K562 (cell line): Measurements from ENCODE around the gene PRKAR1B. TPM values are rescaled to one million over a fixed set of nuclear protein-coding genes. Genes with fewer than 3 reads are reported as not detected.

Experiments
- ATAC-seq: fragments of 200-7000 bp; cut with Tn5 transposase; 3 replicates; pipeline ENCODE4 v1.9.1; 2020; ENCODE audit warnings: moderate library complexity
- BruUV-seq: library from RNA; stranded (reverse); fragments of 400-500 nt; replicated peaks from 2 replicates; lab custom pipeline; 2021; lab: Mats Ljungman, UMichigan
- CTCF ChIA-PET: fragments of 300-600 bp; formaldehyde crosslinking; extraction: SDS; loops from one replicate; lab custom pipeline; 2021; ENCODE audit warnings: low intra/inter-chr PET ratio; lab: Yijun Ruan, JAX
- POLR2A ChIA-PET: fragments of 300-600, 350-650 bp; sonication (Branson Sonifier 250); formaldehyde crosslinking; extraction: SDS; loops from one replicate; lab custom pipeline; 2021; ENCODE audit warnings: antibody characterized with exemption, inconsistent platforms; lab: Yijun Ruan, JAX
- DNase-seq, 4 experiments: peaks; one replicate each; pipeline versions ENCODE4 v3.0.0 to v3.0.0-alpha.2; 2011 to 2018; ENCODE audit warnings: low spot score in 3 of 4, mixed read lengths in 3 of 4; ENCODE audit errors: extremely low read depth in 1 of 4
- FAIRE-seq: peaks from 2 replicates; lab custom pipeline; 2011; peaks lifted over from hg19 to GRCh38; lab: Jason Lieb, UNC
- H2AFZ ChIP-seq: 2 replicates; pipeline ENCODE4 v1.6.0; 2011; ENCODE audit warnings: low read depth, low read length, control low read depth, inconsistent platforms
- H3K27ac ChIP-seq: fragments of 200-600 bp; 3 replicates; pipeline ENCODE4 v1.8.0; 2011; ENCODE audit warnings: low read depth, mild to moderate bottlenecking, control low read depth, inconsistent platforms, low read length, moderate library complexity, mixed read lengths; ENCODE audit errors: extremely low read depth
- H3K27me3 ChIP-seq, 2 experiments: fragments of 300-600 bp in 1 of 2; 2 replicates in 1 of 2; 3 replicates in 1 of 2; pipeline versions ENCODE4 v1.6.0 to v1.8.0; 2011; ENCODE audit warnings: inconsistent platforms in 2 of 2, low read length in 2 of 2, mild to moderate bottlenecking in 1 of 2, mixed read lengths in 1 of 2, moderate library complexity in 1 of 2; ENCODE audit not compliant: control insufficient read depth in 2 of 2, insufficient read depth in 2 of 2
- H3K36me3 ChIP-seq: fragments of 300-600 bp; 3 replicates; pipeline ENCODE4 v1.8.0; 2011; ENCODE audit warnings: mild to moderate bottlenecking, low read length, inconsistent platforms; ENCODE audit not compliant: control insufficient read depth, insufficient read depth
- H3K4me1 ChIP-seq, 2 experiments: fragments of 200-600 bp in 1 of 2; replicated peaks in 1 of 2; 2 replicates in 1 of 2; 3 replicates in 1 of 2; pipeline versions ENCODE4 v1.5.1 to v1.8.0; 2011; ENCODE audit warnings: inconsistent platforms in 2 of 2, low read length in 2 of 2, mild to moderate bottlenecking in 1 of 2, mixed read lengths in 1 of 2, moderate library complexity in 1 of 2; ENCODE audit not compliant: control insufficient read depth in 2 of 2, insufficient read depth in 2 of 2
- H3K4me2 ChIP-seq: 2 replicates; pipeline ENCODE4 v1.6.1; 2011; ENCODE audit warnings: low read length, control low read depth, inconsistent platforms, mixed read lengths; ENCODE audit not compliant: insufficient read depth
- H3K4me3 ChIP-seq: fragments of 200-600 bp; sonication (generic), shearing (Covaris generic); 2 replicates; pipeline ENCODE4 v1.5.1; 2016; ENCODE audit warnings: control low read depth, inconsistent platforms
- H3K79me2 ChIP-seq: fragments of 200-600 bp; 3 replicates; pipeline ENCODE4 v1.8.0; 2011; ENCODE audit warnings: low read length, inconsistent platforms; ENCODE audit not compliant: control insufficient read depth, insufficient read depth
- H3K9ac ChIP-seq, 2 experiments: 2 replicates each; pipeline versions ENCODE4 v1.6.0 to v1.6.1; 2011; ENCODE audit warnings: low read depth in 2 of 2, low read length in 2 of 2, control low read depth in 1 of 2, inconsistent platforms in 1 of 2, mild to moderate bottlenecking in 1 of 2, mixed read lengths in 1 of 2; ENCODE audit not compliant: insufficient read depth in 1 of 2
- H3K9me1 ChIP-seq: one replicate; pipeline ENCODE4 v1.6.0; 2011; ENCODE audit warnings: inconsistent platforms, mild to moderate bottlenecking, low read length, moderate library complexity; ENCODE audit not compliant: control insufficient read depth, insufficient read depth
- H3K9me3 ChIP-seq: replicated peaks from 2 replicates; pipeline ENCODE4 v1.5.1; 2011; ENCODE audit warnings: low read depth, low read length, inconsistent platforms; ENCODE audit not compliant: control insufficient read depth, insufficient read depth
- H4K20me1 ChIP-seq: replicated peaks from 2 replicates; pipeline ENCODE4 v1.6.1; 2011; ENCODE audit warnings: low read length, inconsistent platforms, mixed read lengths; ENCODE audit not compliant: control insufficient read depth, insufficient read depth
- C11orf30 ChIP-seq: fragments of 450-650 bp; IDR thresholded peaks from 2 replicates; pipeline ENCODE4 v1.6.1; 2016; ENCODE audit warnings: low read depth, mild to moderate bottlenecking
- LARP7 ChIP-seq: fragments of 450-650 bp; IDR thresholded peaks from 2 replicates; pipeline ENCODE4 v1.6.1; 2016
- NFE2 ChIP-seq: IDR thresholded peaks from 2 replicates; pipeline ENCODE4 v1.6.1; 2014; ENCODE audit warnings: antibody characterized with exemption, low read depth
- NFRKB ChIP-seq: fragments of 450-650 bp; IDR thresholded peaks from 2 replicates; pipeline ENCODE4 v1.6.1; 2016; ENCODE audit warnings: low read depth
- PCBP1 ChIP-seq: fragments of 200-400 bp; formaldehyde crosslinking; IDR thresholded peaks from 2 replicates; pipeline ENCODE4 v1.6.1; 2018; ENCODE audit warnings: mild to moderate bottlenecking, low read depth, low read length; ENCODE audit not compliant: poor library complexity, severe bottlenecking
- POLR2B ChIP-seq: fragments of 450-650 bp; IDR thresholded peaks from 2 replicates; pipeline ENCODE4 v1.6.1; 2018; ENCODE audit warnings: low read depth; ENCODE audit not compliant: partially characterized antibody
- PRMT5 ChIP-seq: sonication (generic); formaldehyde crosslinking; IDR thresholded peaks from 2 replicates; pipeline ENCODE4 v1.5.0; 2020; ENCODE audit warnings: missing genetic modification reagents
- RHOXF2B ChIP-seq: fragments of 250-450 bp; sonication (Bioruptor Pico); conservative IDR thresholded peaks from 2 replicates; pipeline ENCODE4 v1.5.1; 2021
- RNF2 ChIP-seq: sonication (generic); IDR thresholded peaks from 2 replicates; pipeline ENCODE4 v1.6.1; 2016
- SAP30 ChIP-seq: fragments of 200-600 bp; sonication (generic); IDR thresholded peaks from 2 replicates; pipeline ENCODE4 v1.6.1; 2012; ENCODE audit warnings: borderline replicate concordance, low read depth, mild to moderate bottlenecking, moderate library complexity, low read length, control low read depth, inconsistent platforms; ENCODE audit not compliant: insufficient read depth, poor library complexity, severe bottlenecking
- TFAP4 ChIP-seq: sonication (generic); formaldehyde crosslinking; IDR thresholded peaks from 2 replicates; pipeline ENCODE4 v1.8.0; 2022; ENCODE audit warnings: missing genetic modification reagents, mild to moderate bottlenecking, moderate library complexity, borderline replicate concordance
- WHSC1 ChIP-seq: IDR thresholded peaks from one replicate; pipeline ENCODE4 v1.6.1; 2012; ENCODE audit warnings: low read length, control low read depth, inconsistent platforms
- ZNF263 ChIP-seq: sonication (generic); formaldehyde crosslinking; IDR thresholded peaks from 2 replicates; pipeline ENCODE4 v1.8.0; 2022; ENCODE audit warnings: mild to moderate bottlenecking, missing genetic modification reagents, borderline replicate concordance
- ZNF3 ChIP-seq: fragments of 250-450 bp; sonication (Bioruptor Pico); IDR thresholded peaks from 2 replicates; pipeline ENCODE4 v1.5.0; 2021; ENCODE audit warnings: mild to moderate bottlenecking, moderate library complexity
- ZNF668 ChIP-seq: fragments of 250-450 bp; sonication (Bioruptor Pico); IDR thresholded peaks from 2 replicates; pipeline ENCODE4 v1.8.0; 2022; ENCODE audit warnings: mild to moderate bottlenecking, inconsistent platforms
- ZNF699 ChIP-seq: fragments of 250-450 bp; sonication (Bioruptor Pico); IDR thresholded peaks from 2 replicates; pipeline ENCODE4 v1.8.0; 2021; ENCODE audit warnings: mild to moderate bottlenecking, moderate library complexity; ENCODE audit not compliant: insufficient replicate concordance
- ZNF764 ChIP-seq: fragments of 250-450 bp; sonication (Bioruptor Pico); IDR thresholded peaks from 2 replicates; pipeline ENCODE4 v1.4.0; 2020; ENCODE audit warnings: low read depth, mild to moderate bottlenecking, moderate library complexity
- WGBS: fragments of 100-300 bp; shearing (Covaris generic); methylation state at CpG from one replicate; pipeline ENCODE4 v1.1.6; 2016; ENCODE audit warnings: low coverage, mixed read lengths; ENCODE audit not compliant: insufficient coverage; ENCODE audit errors: missing lambda C conversion rate; 5-methylcytosine and 5-hydroxymethylcytosine counted together
- in situ Hi-C: fragments of 300-500 bp; cut with MboI; formaldehyde crosslinking; loops from 4 replicates; pipeline ENCODE4 v1.15.0; 2018; ENCODE audit warnings: inconsistent platforms, mixed read lengths
- intact Hi-C: fragments of 100-400 bp; cut with micrococcal nuclease; formaldehyde crosslinking; loops from 2 replicates; pipeline ENCODE4 v1.14.2; 2022
- polyA plus RNA-seq, 8 experiments: library from polyadenylated mRNA; depleted of rRNA in 4 of 8; stranded (reverse) in 5 of 8; unstranded in 3 of 8; fragments of >200 nt; fragmentation: Nextera tagmentation in 2 of 8; fragmentation: Illumina TruSeq in 1 of 8; extraction: Ambion mirVana in 2 of 8; extraction: Trizol in 1 of 8; gene quantifications; 2 replicates each; pipeline versions ENCODE4 v1.2.1 to v1.2.3, GENCODE V29; 2011 to 2014; ENCODE audit warnings: inconsistent platforms in 1 of 8, missing spikeins in 1 of 8
- total RNA-seq, 7 experiments: library from RNA; depleted of rRNA in 6 of 7; stranded (reverse); fragments of >200 nt in 6 of 7; fragmentation: Illumina TruSeq in 2 of 7; extraction: Trizol in 2 of 7; gene quantifications; 2 replicates each; pipeline versions ENCODE4 v1.2.1 to v1.2.3, GENCODE V29; 2011 to 2021; ENCODE audit warnings: low replicate concordance in 1 of 7

The PRKAR1B gene
- total and polyA plus RNA-seq, 9 of the 15 experiments (the other 6 are each of a cell fraction or from before 2014, with no cell fraction given), result 0.99 to 30.5 (median 12.7) TPM

DNA sequence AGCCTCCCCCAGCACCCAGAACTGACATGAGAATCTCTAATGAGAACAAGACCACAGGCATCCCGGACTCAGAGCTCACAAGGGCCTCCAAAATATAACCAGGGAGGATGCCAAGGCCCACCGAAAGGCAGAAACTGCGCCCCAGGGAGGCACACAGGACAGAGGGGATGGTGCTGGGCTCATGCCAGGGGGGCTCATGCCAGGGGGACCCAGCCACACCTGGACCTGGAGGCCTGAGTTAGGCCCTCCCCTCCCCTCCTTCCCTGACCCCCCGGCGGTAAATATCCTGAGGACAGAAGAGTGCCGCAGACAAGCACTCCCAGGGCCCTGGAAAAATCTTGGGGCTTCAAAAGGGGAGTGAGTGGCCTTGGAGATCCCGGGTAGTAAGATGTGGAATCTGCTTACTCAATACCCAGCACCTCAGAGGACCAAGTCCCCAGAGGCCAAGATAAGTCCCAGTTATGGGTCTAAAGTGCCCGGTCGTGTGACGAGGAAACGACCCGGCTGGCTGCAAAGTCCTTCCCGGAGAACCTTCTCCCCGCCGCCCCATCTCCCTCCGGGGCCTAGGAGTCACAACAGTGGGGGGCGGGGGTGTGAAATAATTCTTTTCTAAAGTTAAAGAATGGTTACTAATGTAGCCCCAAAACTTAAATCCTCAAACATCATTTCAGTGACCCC lies 219.3 kb downstream of the PRKAR1B start:
- peaks cover 0 to 28% of the 10 kb centered on the region in 2 experiments; a peak in 2 of 5 replicates for H3K4me1 ChIP-seq
- ATAC-seq (no peak), DNase-seq (no peak), FAIRE-seq (no peak)
- in situ Hi-C loops (no loop called here), intact Hi-C loops (no loop called here)
- no peak for TF ChIP-seq TFAP4
- TF ChIP-seq PRMT5 (CRISPR knock-in tag), result no peak
- TF ChIP-seq PCBP1, result no peak
- TF ChIP-seq RHOXF2B (CRISPR knock-in tag), result no peak
- no peak for TF ChIP-seq RNF2
- no peak for TF ChIP-seq ZNF699 (CRISPR knock-in tag)
- no peak for TF ChIP-seq ZNF263 (CRISPR knock-in tag)
- TF ChIP-seq POLR2B, result no peak
- TF ChIP-seq ZNF3 (CRISPR knock-in tag), result no peak
- TF ChIP-seq C11orf30, result no peak
- TF ChIP-seq LARP7, result no peak
- TF ChIP-seq SAP30, result no peak
- no peak for TF ChIP-seq WHSC1
- no peak for TF ChIP-seq ZNF764 (CRISPR knock-in tag)
- no peak for TF ChIP-seq NFRKB
- no peak for TF ChIP-seq NFE2
- TF ChIP-seq ZNF668 (CRISPR knock-in tag), result no peak
- ChIA-PET CTCF (no interaction called here), POLR2A (interaction anchor here (0.6 kb wide), 1 partner anchor 39 kb away, joined by 3 read pairs; no protein-coding TSS in a partner anchor)
- H2AFZ ChIP-seq, result no peak overlapping the region
- H3K79me2 ChIP-seq, result no peaks in the 10 kb centered on the region
- no peaks in the 10 kb centered on the region for H3K27me3 ChIP-seq
- no peaks in the 10 kb centered on the region for H3K36me3 ChIP-seq
- no TSS peak for BruUV-seq
- H3K4me2 ChIP-seq, result no peak overlapping the region
- no peak overlapping the region for H3K4me3 ChIP-seq
- no peak overlapping the region for H3K27ac ChIP-seq
- no peaks in the 10 kb centered on the region for H4K20me1 ChIP-seq
- H3K9me3 ChIP-seq, result no peaks in the 10 kb centered on the region
- 50% methylated on average over 13 of the region's 17 CpGs for WGBS
- H3K9ac ChIP-seq, result no peak overlapping the region
- peaks cover 5% of the 10 kb centered on the region for H3K9me1 ChIP-seq
